Stimulated activated CD4-positive, alpha-beta T cell treated with anti-CD3 and anti-CD28 coated beads, Interleukin-4, amount 100 ng/mL, for 24 hours (primary cell): ENCODE results near the gene PDE1A.

Source experiments
- DNase-seq: peaks from one replicate; pipeline ENCODE4 v3.0.0-alpha.2; 2020

The PDE1A gene

DNA sequence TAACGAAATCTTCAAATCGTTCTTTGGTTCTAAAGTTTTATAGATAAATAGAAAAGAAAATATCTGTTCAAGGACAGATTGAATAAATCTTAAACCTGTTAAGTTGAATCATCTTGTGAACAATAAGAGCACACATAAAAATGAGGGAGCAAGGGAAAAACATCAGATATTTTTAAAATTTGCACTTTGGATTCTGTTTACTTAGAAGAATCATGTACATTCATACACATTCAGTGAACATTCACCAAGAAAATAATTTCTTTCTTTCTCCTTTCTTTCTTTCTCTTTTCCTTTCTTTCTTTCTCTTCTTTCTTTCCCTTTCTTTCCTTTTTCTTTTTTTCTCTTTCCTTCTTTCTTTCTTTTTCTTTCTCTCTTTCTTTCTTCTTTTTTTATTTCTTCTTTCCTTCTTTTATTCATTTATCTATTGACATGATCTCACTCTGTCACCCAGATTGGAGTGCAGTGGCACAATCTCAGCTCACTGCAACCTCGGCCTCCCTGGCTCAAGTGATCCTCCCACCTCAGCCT is 164.9 kb downstream of the PDE1A start:
- DNase-seq, result no peak

GRCh38 chr2:182259629-182260150 is 167.1 kb downstream of the PDE1A start:
- DNase-seq, result no peak

- no peak for DNase-seq
Measured at GRCh38 chr2:182252534-182252933, 174.3 kb downstream of the PDE1A start.

GRCh38 chr2:182248898-182249297 is 177.9 kb downstream of the PDE1A start:
- no peak for DNase-seq

GRCh38 chr2:182248362-182248761 is 178.5 kb downstream of the PDE1A start:
- no peak for DNase-seq

GRCh38 chr2:182247831-182248230 is 179.0 kb downstream of the PDE1A start:
- no peak for DNase-seq

DNA sequence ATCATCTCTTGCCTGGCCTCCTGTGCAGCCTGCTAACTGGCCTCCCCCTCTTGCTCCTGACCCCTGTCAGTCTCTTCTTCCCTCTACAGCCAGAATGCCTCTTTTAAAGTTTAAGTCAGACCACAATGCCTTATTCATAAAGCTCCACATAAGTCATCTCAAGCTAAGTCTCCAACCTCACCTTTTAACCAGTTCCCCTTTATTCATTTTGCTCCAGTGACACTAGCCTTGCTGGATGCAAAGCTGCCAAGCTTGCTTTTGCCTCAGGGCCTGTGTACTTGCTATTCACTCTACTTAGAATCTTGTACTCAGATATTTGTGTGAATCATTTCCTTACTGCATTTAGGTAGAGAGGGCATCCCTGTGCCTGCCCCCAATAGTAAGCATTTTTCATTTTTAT is 180.9 kb downstream of the PDE1A start:
- no peak for DNase-seq

DNA sequence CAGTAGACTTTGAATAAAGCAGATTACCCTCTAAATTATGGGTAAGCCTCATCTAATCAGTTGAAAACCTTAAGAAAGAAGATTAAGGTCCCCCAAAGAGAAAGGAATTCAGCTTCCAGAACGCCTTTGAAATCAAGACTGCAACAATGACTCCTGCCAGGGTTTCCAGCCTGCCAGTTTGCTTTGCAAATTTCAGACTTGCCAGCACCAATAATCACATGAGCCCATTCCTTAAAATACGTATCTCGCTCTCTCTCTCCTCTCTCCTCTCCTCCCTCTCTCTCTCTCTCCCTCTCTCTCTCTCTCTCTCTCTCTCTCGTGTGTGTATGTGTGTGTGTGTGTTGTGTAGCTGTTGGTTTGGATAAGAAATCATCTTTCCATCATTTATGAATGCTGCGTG is 184.2 kb downstream of the PDE1A start:
- no peak for DNase-seq

DNA sequence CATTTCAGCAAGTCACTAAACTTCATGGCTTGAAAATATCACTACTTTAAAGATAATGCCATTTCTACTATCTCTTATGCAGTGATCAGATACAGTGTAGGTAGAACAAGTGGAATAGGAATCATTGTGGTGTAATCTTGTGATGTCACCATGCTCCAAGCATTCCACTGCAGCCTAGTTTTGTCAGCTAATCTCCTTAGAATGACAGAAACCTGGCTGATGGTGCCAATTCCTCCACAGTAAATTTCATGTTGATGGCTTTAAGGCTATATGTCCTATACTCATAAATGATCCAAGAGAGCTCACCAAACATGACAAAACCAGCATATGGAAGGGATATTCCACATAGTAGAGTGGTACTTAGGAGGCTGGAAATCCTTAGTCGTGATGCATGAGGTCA is 184.9 kb downstream of the PDE1A start:
- no peak for DNase-seq

- peak; percentile 3 for DNase-seq
Measured at GRCh38 chr2:182240862-182241371, 185.9 kb downstream of the PDE1A start.

DNA sequence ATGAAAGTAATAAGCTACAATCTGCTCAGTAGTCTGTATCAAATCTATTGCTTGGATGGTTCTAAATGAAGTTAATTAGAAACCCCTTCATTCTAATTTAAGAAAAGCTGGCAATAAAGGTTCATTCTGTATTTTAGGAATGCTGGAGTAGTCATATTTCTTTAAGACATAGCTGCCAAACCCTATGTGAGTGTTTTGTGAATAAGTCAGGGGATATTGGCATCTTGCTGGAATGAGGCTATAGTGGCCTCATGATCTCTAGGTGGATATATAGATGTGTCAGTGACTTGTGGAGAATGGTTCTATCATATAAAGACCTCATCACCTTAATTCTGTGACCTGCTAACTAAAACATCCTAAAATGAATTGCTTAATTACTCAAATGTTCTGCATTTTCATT is 196.3 kb downstream of the PDE1A start:
- DNase-seq, result no peak

DNA sequence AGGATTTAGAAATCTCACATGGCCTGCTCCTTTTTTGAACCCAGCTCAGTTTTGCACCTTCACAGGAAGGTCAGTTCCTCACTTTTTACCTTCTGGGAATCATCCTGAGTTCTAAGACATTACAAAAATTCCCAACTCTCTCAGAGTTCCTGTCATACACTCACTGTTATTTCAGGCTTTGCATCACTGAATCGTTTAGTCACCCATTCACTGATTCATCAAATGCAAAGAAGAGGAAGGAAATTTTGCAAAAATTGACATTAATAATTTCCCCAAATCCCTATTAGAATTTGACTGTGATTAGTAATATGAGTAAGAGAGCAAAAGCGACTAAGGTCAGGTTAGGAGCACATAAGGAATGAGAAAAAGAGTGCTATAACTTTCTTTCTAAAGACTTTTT is 197.5 kb downstream of the PDE1A start:
- no peak for DNase-seq

DNA sequence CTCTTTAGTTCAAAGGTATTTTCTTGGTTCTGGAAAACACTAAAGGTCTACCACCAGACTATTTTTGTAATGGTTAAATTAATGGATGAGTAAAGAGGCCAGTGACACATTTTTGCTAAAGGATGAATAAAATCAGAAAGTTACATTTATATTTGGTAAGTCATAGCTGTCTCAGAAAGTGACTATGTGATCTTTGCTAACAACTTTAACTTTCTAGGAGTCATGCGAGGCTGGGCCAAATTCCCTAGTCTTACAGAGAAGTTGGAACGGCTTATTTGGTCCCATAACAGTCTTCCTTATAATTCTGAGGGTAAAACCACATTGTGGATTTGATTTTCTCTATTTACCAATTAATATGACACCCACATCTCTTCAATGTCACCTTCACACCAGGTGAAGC is 198.1 kb downstream of the PDE1A start:
- DNase-seq, result no peak

DNA sequence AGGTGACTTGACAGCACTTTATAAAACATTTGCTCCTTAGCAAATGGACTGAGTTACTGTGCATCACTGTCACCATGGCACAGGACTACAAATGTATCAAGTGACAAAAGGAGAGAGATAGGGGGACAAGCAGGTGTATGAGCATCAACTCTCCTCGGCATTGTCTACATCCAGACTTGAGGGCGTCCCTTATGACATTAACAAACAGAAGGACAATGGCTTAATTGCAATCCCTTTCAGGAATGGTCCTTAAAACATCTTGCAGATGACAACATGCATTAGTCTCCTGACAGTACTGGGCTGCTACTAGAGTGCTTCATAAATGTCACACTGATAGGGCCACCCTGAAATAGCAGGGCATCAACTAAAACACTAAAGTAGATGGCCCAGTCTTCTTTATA is 198.8 kb downstream of the PDE1A start:
- DNase-seq, result no peak

GRCh38 chr2:182226807-182227206 is 200.0 kb downstream of the PDE1A start:
- DNase-seq, result no peak

- no peak for DNase-seq
Measured at GRCh38 chr2:182224669-182225068, 202.2 kb downstream of the PDE1A start.

DNA sequence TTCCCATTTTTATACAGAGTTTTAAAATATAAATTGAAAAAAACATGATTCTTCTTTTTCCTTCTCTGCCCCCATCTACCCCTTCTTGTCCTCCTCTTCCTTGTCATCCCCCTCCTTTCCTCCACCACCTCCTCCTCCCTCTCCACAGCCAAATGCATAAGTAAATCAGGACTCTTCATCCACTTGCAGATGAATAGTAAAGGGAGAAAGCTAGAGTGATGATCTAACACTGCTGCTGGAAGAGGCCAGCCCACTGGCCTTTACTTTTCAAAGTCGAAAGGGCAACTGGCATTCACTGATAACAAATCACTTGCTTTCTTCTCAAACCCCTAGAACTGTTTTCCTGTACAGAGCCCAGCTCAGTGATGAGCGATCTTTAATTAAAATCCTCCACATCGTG is 205.8 kb downstream of the PDE1A start:
- no peak for DNase-seq

DNA sequence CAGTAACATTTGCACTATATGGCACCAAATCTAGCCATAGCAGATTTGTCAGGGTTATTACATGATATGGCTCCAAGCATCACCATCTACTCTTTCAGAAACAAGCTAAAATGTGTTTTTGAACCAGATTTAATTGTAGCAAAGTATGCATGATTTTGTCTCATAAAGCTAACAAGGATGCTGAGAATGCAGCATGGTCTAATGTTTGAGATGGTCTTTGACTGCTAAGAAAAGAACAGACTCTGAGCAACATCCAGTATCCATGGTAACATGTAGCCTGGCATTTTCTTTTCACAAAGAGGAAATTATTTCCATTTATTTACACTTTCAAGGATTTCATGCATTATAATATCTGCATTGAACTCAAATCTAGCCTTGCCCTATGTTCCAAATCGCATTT is 206.5 kb downstream of the PDE1A start:
- DNase-seq, result no peak

DNA sequence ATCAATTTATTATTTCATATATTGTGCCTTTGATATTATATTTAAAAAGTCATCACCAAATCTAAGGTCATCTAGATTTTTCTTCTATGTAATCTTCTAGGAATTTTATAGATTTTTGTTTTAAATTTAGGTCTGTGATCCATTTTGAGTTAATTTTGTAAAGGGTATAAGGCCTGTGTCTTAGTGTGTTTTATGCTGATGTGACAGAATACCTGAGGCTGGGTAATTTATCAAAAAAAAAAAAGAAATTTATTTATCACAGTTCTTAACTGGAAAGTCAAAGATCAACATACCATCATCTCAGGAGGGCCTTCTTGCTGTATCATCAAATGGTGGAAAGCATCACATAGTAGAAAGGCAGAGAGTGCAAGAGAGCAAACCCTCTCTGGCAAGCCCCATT is 216.2 kb downstream of the PDE1A start:
- DNase-seq, result no peak

DNA sequence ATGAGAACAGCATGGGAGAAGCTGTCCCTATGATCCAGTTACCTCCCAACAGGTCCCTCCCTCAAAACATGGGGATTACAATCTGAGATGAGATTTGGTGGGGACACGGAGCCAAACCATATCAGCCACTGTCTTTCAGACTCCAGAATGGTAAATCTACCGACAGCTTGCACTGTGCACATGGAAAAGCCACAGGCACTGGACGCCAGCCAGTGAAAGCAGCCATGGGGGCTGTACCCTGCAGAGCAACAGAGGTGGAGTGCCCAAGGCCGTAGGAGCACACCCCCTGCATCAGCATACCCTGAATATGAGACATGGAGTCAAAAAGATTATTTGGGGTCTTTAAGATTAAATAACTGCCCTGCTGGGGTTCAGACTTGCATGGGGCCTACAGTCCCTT is 218.4 kb downstream of the PDE1A start:
- no peak for DNase-seq

GRCh38 chr2:182207049-182207746 is 219.6 kb downstream of the PDE1A start:
- no peak for DNase-seq

- DNase-seq, result no peak
Measured at GRCh38 chr2:182197529-182197928, 229.3 kb downstream of the PDE1A start.

DNA sequence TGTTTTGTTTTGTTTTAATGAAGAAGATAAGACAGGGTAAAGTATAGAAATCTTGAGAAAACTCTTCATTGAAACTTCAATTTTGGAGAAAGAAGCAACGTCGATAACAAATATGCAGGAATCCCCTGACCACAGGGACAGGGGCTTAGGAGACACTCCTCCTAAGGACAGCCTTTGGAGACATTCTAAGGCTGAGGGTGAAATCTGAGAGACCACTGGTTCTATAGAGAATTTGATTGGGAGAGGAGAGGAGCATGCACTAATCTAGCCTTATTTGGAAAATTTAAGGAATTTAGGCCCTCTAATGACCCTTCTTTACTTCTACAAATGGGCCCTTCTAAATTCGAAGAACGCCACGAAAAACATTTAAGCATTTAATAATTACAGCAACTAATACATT is 233.5 kb downstream of the PDE1A start:
- DNase-seq, result no peak

DNA sequence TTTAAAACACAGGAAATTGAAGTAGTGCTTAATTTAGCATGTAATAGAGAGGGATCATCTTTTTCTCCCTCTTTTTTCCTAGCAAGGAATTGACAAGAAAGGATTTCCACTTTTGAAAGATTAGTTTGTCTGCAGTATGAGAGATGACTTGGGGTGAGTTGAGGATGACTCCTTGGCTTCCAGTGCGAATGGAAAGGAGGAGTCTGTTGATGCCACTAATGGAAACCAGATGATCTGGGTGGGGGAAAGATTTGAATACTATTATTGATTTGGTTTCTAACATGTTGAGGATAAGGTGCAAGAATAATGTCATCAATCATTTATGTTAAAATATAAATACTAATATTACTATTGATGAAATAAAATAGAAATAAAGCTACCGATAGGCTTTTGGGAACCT is 235.8 kb downstream of the PDE1A start:
- no peak for DNase-seq

- no peak for DNase-seq
Measured at GRCh38 chr2:182187130-182187529, 239.7 kb downstream of the PDE1A start.
